Measurements from ENCODE around the gene NEDD4.

GRCh38 chr15:55977231-55977630 lies 16.2 kb downstream of the NEDD4 start:
- TF ChIP-seq CTCF (IDR thresholded peaks at IDR 0.05) (no peak), POLR2A (IDR thresholded peaks at IDR 0.05) (no peak)

All from testis (tissue), 2 donors.